Measurements from ENCODE around the gene GLT8D1. TPM values are rescaled to one million over a fixed set of nuclear protein-coding genes. Genes with fewer than 3 reads are reported as not detected.

GLT8D1 gene
- total and polyA plus RNA-seq, 2 of the 4 experiments (the other 2 are of a cell fraction): 87.8 to 124 TPM

DNA sequence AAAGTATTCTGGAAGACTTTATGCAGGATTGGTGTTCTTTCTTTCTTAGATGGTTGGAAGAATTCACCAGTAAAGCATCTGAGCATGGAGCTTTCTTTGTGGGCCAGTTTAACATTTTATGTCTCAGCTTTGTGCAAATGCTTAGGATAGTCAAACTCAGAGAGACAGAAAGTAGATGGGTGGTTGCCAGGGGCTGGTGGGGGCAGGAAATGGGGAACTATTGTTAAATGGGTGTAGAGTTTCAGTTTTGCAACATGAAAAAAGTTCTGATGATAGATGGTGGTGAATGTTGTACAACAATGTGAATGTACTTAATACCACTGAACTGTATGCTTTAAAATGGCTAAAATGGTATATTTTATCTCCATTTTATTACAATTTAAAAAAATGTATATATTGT is 25.1 kb upstream of the GLT8D1 start:
- dilution Hi-C loops (cut with HindIII; ENCODE audit: low sequenced_read_pairs, unreplicated experiment) (no loop called here), in situ Hi-C loops (cut with MboI; ENCODE audit: low sequenced_read_pairs) (no loop called here), intact Hi-C loops (cut with micrococcal nuclease) (no loop called here)
- no peak overlapping the region for H3K23ac ChIP-seq (ENCODE audit: low read depth, low read length)
- H3K14ac ChIP-seq (replicated peaks; ENCODE audit: low read depth, low read length): no peak overlapping the region
- H3K9ac ChIP-seq (ENCODE audit: low read depth, low read length): no peak overlapping the region
- no peak overlapping the region for H2BK120ac ChIP-seq (ENCODE audit: low read depth, low read length)
- H3K79me1 ChIP-seq (ENCODE audit: low read depth in 1 of 2, low read length in 2 of 2): no peaks in the 10 kb centered on the region
- peaks cover 5% of the 10 kb centered on the region; the same call in 1 of the 2 replicates for H3K9me3 ChIP-seq (ENCODE audit: control insufficient read depth, insufficient read depth, low read length)
- no peaks in the 10 kb centered on the region for H3K27me3 ChIP-seq (ENCODE audit: control insufficient read depth, insufficient read depth, low read length)
- H3K9me1 ChIP-seq (ENCODE audit: insufficient read depth, low read length): no peaks in the 10 kb centered on the region
- H3K4me3 ChIP-seq (ENCODE audit: insufficient read depth, low read depth, low read length): no peak overlapping the region
- H2AK5ac ChIP-seq (ENCODE audit: low read depth, low read length): no peak overlapping the region
- no peaks in the 10 kb centered on the region for H4K20me1 ChIP-seq (ENCODE audit: insufficient read depth, low read length)
- TF ChIP-seq MAFK (IDR thresholded peaks at IDR 0.05; ENCODE audit: low read depth, low read length) (no peak), CHD1 (IDR thresholded peaks at IDR 0.05; ENCODE audit: low read depth, low read length) (no peak), MXI1 (IDR thresholded peaks at IDR 0.05; ENCODE audit: borderline replicate concordance, low read depth, low read length) (no peak), POLR2A (IDR thresholded peaks at IDR 0.05; ENCODE audit: low read depth, low read length) (no peak), FOS (IDR thresholded peaks at IDR 0.05; ENCODE audit: low read depth, low read length) (no peak), NFE2L2 (IDR thresholded peaks at IDR 0.05; ENCODE audit: low read depth, low read length) (no peak), BHLHE40 (IDR thresholded peaks at IDR 0.05; ENCODE audit: low read depth, low read length) (no peak), MAZ (IDR thresholded peaks at IDR 0.05; ENCODE audit: borderline replicate concordance, low read depth, low read length) (no peak), RCOR1 (IDR thresholded peaks at IDR 0.05; ENCODE audit: insufficient replicate concordance, low read length) (no peak)
- TF ChIP-seq, protein P1, sequence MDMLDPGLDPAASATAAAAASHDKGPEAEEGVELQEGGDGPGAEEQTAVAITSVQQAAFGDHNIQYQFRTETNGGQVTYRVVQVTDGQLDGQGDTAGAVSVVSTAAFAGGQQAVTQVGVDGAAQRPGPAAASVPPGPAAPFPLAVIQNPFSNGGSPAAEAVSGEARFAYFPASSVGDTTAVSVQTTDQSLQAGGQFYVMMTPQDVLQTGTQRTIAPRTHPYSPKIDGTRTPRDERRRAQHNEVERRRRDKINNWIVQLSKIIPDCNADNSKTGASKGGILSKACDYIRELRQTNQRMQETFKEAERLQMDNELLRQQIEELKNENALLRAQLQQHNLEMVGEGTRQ (IDR thresholded peaks at IDR 0.05; ENCODE audit: low read depth, low read length): no peak
- TF ChIP-seq, protein P2, sequence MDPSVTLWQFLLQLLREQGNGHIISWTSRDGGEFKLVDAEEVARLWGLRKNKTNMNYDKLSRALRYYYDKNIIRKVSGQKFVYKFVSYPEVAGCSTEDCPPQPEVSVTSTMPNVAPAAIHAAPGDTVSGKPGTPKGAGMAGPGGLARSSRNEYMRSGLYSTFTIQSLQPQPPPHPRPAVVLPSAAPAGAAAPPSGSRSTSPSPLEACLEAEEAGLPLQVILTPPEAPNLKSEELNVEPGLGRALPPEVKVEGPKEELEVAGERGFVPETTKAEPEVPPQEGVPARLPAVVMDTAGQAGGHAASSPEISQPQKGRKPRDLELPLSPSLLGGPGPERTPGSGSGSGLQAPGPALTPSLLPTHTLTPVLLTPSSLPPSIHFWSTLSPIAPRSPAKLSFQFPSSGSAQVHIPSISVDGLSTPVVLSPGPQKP (IDR thresholded peaks at IDR 0.05; ENCODE audit: borderline replicate concordance, low read depth, low read length): no peak
- H3K4me1 ChIP-seq (ENCODE audit: control insufficient read depth, insufficient read depth, low read length): no peaks in the 10 kb centered on the region
- no peak overlapping the region for H2BK5ac ChIP-seq (ENCODE audit: low read depth, low read length, poor library complexity, severe bottlenecking)
- H3K36me3 ChIP-seq (ENCODE audit: control insufficient read depth, insufficient read depth, low read length): peaks cover 20% of the 10 kb centered on the region
- H3K4me2 ChIP-seq (ENCODE audit: low read depth, low read length): no peak overlapping the region
- H2AK9ac ChIP-seq (replicated peaks; ENCODE audit: low read depth, low read length, poor library complexity): no peak overlapping the region
- H3K56ac ChIP-seq (ENCODE audit: extremely low read depth, insufficient read depth, low read length): no peak overlapping the region
- no peak overlapping the region for H3K4ac ChIP-seq (ENCODE audit: low read depth, low read length)
- no TSS peak for BruUV-seq (replicated peaks)
- DNase-seq (no peak), ATAC-seq (ENCODE audit: low read depth) (no peak)
- H2AFZ ChIP-seq (replicated peaks; ENCODE audit: low read length, poor library complexity): no peak overlapping the region
- no peak overlapping the region for H4K8ac ChIP-seq (ENCODE audit: low read depth in 2 of 2, low read length in 2 of 2)
- ChIA-PET CTCF (no interaction called here), POLR2A (ENCODE audit: unreplicated experiment) (no interaction called here)
- no peak overlapping the region for H2BK15ac ChIP-seq (ENCODE audit: low read depth, low read length)
- no peak overlapping the region for H4K5ac ChIP-seq (ENCODE audit: low read depth, low read length)
- H2BK20ac ChIP-seq (ENCODE audit: low read depth, low read length): no peak overlapping the region
- H3K27ac ChIP-seq (ENCODE audit: insufficient read depth, low read length): no peak overlapping the region
- H4K91ac ChIP-seq (ENCODE audit: insufficient read depth, low read depth, low read length): no peak overlapping the region
- no peak overlapping the region for H3K18ac ChIP-seq (ENCODE audit: low read depth, low read length)

Measured in IMR-90 (cell line).